Measurements from ENCODE around the gene SLC16A5.
"Not testable (repeated sequence)": the region's sequence is repeated elsewhere in the genome, so short reads cannot be mapped to it uniquely, and the experiment has no call there.

SLC16A5 gene

DNA sequence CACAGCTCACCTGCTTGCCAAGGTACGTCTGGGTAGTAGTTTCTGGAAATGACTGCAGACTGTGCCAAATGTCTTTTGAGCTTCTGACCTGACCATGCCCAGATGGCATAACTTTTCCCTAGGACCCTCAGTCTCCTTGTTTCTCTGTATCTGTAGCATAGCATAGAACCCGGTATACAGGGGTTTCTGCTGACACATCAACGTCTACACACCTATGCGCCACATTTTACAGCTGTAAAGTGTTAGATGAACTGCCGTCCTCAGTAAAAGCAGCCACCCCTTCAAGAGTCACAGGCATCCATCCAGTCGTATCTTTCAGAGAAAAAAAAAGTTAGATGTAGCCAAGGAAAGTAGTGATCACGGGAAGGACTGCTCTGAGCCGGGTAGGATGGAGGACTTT lies 23.3 kb upstream of the SLC16A5 start:
- no peak for DNase-seq (ENCODE audit: low read depth, low spot score)

DNA sequence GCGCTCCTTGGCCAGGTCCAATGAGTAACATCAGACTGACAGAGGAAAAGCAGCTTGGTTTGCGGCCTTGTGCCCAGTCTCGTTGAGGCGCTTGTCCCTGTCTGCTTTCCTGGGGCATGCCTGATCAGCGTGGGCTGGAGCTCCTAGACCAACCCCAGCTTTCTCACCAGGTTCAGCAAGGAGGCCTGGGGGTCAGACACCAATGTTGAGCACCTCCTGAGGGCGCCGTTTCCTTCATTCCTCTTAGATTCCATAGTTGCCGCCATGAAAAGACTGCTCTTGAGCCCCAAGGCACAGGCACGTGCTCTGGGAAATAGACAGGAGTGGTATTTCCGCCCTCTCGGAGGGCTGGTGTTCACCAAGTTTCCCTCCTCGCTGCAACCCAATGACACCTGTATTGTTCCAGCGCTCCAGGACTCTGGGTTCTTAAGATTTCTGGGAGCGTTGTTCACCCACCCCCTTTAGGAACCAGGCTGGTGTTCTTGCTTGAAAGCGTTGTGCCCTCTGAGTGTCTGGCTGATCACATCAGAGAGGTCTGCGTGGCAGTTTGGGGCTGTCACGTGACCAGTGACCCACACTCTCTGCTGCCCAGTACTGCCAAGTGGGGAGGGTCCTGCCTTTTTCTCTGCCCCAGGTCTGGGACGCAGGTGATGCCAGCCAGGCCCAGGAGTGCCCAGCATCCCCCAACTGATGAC lies 22.7 kb upstream of the SLC16A5 start:
- no peak for DNase-seq (ENCODE audit: low read depth, low spot score)

DNA sequence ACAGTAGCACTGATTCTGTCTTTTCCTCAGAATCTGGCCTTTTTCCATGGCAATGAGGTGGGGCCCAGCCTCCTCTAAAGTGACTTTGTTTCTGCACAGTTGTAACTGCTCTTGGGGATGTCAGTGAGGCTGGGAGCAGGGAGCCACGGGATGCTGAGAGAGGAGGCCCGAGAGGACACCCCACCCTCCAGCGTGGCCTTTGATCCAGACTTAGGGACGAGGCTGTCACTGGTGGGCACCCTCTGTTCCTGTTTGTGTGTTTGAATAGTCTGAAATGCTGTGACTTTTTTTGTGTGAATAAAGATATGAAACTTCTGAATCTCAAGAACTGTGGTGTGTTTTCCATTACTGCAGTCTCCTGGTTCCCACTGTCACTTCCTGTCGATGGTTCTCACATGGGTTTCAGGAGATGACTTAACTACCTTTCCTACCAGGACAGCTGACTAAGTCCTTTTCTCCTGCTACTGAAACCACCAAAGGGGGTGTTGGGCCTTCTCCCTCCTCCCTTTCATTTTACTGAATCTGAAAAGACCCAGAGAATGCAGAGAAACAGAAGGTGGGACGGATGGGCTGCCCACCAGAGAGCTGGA lies 22.1 kb upstream of the SLC16A5 start:
- no peak for DNase-seq (ENCODE audit: low read depth, low spot score)

DNA sequence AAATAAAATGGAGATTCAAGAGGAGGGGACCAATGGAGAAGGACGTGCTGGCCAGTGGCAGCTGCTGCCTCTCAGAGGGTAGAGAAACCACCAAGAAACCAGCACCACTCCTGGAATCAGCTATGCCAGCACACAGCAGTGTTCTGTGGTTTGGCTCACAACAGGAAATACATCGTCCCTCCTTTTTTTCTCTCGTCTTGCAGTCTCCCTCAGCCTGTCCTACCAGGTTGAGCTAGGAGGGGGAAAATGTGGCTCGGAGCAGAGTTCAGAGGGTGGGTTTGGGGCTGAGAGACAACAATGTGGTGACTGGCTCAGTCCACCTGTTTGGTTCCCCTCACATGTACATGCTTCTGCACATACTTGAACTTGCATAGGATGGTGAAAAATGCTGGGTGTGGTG lies 19.9 kb upstream of the SLC16A5 start:
- DNase-seq (ENCODE audit: low read depth, low spot score), result no peak

DNA sequence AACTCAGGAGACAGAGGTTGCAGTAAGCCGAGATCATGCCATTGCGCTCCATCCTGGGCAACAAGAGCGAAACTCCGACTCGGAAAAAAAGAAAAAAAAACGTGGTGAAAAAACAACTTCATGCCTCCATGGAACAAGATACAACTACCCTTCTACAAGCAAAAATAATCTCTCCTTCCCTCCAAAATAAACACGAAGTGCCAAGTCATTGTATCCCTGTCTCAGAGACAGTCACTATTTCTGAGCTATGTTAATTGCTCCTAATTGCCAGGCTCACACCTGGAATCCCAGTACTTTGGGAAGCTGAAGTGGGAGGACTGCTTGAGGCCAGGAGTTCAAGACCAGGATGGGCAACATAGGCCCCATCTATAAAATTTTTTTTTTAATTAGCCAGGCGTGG lies 19.0 kb upstream of the SLC16A5 start:
- no peak for DNase-seq (ENCODE audit: low read depth, low spot score)

DNA sequence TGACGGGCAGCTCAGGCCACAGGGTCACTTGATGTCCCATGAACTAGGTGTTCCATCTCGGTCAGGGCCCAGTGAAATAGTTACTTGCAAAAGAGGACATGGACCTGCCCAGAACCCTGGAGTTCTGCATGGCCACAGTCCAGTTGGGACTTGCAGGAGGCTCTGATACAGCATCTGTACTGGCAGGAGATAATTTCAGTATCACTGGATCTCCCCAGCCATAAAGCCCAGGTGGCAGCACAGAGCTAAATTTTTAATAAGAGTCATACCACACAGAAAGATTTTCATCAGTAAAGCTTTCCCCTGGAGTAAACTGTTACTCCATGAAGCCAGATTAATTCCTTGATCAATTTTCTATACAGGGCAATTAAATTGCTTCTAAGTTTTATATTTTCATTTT lies 18.0 kb upstream of the SLC16A5 start:
- no peak for DNase-seq (ENCODE audit: low read depth, low spot score)

DNA sequence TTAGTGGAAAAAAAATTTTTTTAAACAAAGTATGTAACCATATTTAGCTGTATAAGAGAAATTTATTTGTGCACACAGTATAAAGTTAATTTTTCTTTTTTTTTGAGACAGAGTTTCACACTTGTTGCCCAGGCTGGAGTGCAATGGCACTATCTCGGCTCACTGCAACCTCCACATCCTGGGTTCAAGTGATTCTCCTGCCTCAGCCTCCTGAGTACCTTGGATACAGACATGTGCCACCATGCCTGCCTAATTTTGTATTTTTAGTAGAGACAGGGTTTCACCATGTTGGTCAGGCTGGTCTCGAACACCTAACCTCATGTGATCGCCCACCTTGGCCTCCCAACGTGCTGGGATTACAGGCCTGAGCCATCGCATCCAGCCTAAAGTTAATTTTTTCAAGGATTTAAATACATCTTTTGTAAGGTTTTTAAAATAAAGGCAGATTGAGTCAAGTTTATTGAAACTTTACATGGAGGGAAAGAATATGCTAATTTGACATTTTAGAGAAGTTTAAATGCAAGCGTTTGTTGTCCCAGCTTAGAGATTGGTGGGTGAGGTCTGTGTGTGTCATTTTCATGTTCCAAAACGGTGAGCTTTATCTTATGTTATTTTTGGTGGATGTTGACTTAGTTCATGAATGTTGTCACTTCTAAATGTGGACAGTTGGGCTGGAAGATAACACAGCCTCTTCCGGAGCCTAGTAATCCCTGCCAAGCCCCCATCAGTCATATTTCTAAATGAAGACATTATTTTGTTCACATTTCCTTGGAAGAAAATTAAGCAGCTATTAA lies 16.1 kb upstream of the SLC16A5 start:
- DNase-seq (ENCODE audit: low read depth, low spot score), result not testable (repeated sequence)

DNA sequence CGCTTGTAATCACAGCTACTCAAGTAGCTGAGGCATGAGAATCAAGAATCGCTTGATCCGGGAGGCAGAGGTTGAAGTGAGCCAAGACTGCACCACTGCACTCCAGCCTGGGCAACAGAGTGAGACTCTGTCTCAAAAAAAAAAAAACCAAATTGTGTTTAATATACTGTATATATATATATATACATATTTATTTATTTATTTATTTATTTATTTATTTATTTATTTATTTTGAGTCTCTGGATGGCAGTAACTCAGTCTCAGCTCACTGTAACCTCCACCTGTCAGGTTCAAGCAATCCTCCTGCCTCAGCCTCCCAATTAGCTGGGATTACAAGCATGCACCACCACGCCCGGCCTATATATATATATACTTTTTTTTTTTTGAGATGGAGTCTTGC lies 14.8 kb upstream of the SLC16A5 start:
- DNase-seq (ENCODE audit: low read depth, low spot score), result not testable (repeated sequence)

DNA sequence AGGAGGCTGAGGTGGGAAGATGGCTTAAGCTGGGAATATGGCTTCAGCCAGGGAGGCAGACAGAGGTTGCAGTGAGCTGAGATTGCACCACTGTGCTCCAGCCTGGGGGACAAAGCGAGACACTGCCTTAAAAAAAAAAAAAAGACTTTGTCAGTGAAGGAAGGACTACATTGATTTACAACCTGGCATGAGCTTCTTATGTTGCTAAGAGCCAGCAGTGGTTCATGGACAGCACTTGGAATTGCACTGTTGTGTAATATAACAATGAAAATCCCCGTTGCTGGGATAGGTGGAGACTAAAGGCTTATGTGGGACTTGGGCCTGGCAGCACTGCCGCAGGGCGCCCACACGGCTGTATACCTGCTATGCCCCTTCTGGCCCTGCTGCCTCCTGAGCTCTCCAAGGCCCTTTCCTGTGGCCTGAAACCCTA lies 14.1 kb upstream of the SLC16A5 start:
- no peak for DNase-seq (ENCODE audit: low read depth, low spot score)

DNA sequence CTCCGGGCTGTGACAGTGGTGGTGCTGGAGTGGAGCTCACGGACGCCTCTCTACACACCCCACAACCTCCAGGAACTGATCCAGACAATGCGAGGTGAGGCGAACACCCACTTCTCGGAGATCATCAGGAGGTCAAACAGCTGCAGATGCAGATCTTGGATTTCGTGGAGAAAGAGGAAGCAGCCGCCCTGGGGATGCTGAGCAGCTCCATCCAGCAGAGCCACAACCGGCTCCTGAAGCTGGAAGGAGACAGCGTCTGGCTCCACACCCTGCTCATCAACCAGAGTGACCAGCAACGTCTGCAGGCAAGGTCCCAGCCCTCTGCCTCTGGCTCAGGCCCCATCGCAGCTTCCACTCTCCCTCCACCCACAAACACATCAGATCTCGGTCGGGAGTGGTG lies 13.2 kb upstream of the SLC16A5 start:
- no peak for DNase-seq (ENCODE audit: low read depth, low spot score)

DNA sequence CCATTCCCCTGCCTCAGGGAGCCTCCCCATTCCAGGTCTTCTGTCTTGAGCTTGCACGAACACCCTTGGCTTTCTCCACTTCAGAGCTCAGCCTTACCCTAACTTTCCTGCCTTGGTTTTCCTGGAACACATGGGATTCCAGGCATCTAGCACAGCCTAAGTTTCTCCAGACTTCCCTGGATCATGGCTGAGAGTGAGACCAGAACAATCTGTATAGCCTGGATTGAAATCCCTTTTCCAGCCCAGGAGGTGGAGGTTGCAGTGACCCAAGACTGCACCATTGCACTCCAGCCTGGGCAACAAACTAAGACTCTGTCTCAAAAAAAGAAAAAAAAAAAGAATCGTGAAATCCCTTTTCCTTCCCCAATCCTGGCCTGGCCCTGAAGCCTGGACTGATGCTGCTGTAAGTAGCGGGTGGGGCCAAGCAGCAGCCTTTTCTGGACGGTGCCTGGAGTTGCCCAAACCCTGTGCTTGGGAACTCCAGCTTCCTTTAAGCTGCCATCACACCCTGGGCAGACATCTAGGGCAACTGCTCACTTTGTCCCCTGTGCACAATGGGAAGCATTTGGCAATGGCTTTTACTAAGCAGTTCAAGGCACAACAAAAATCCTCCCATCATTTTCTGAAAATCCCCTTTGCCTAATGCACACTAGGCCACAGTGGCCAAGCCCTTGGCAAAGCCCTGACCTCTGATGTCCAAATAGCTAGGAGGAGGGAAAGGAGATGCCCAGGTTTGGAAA lies 12.0 kb upstream of the SLC16A5 start:
- no peak for DNase-seq (ENCODE audit: low read depth, low spot score)

DNA sequence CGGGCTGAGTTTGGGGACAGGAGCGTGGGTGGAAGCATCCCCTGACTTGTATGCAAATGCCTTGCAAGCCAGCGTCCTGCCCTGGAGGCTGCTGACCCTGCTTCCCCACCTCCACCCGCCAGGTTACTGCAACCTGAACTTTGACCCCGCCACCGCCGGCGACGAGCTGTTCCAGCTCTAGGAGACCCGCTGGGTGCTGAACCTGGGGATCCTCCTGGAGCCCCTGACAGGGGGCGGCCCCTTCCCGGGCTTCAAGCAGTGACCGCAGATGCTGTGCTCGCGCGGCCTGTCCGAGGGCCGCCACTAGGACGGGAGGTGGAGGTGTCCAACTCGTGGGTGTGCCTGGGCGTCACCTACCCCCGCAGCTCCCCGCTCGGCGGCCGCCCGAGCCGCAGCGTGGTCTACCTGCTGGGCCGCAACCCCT lies 10.7 kb upstream of the SLC16A5 start:
- no peak for DNase-seq (ENCODE audit: low read depth, low spot score)

DNA sequence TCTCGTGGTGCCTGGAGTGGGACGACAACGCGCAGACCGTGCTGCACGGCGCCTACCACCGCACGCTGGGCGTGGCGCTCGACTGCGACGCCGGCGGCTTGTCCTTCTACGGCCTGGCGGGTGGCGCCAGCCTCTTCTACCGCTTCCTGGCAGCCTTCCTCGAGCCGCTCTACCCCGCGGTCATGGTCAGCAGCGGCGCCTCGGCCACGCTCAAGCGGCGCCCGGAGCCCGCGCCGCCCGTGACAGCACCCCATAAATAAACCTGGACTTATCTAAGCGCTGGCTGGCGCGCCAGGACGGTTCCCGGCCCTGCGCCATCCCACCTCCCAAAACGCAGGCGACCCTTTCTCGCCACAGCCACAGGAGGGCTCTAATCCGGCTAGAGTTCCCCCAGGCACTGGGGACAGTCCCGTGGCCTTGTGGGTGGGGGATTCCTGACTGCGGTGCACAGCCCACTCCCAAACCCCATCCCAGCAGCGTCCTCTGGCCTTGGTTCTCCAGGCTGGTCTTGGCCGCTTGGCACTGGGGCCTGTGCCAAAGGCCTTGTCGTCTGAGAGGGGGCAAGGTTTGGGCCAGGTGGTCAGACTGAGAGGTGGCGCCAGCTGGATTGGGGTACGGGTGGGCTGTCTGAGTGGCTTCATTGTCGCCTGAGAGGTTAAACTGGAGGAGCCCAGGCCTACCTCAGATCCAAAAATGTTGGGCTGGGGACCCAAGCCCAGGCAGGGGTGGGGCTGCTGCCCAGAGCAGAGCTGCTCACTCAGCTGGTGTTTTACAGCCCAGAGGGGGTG lies 10.1 kb upstream of the SLC16A5 start:
- no peak for DNase-seq (ENCODE audit: low read depth, low spot score)

DNA sequence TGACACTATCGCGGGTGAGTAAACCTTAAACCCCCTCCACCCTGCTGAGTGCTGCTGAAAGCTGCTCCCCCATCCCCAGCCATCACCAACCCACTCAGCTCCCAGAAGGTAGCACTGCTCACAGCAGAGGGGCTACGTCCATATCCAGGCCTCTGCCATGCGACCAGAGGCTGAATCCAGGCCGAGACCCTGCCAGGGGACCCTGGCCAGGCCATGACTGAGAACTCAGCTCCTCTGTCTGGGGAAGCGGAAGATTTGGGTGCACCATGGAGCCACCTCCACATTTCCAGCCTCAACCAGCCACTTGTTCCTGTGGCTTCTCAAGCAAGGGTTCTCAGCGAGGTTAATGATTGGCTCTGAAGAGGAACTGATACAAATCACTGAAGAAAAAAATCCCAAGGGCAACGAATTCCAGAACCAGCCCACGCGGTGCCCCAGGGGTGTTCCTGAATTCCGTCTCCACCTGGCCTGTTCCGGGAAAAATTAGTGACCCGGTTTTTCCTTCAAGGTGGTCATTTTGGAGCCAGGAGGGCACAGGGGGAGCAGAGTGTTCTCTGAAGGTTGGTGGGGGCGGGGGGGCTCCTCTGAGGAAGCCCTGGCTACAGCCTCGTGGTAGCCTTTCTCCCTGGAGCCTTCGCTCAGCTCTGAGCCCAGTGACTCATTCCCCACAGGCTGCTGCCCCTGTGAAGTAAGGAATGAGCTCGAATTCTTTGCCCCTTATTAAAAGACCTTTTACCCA lies 9.3 kb upstream of the SLC16A5 start:
- DNase-seq (ENCODE audit: low read depth, low spot score), result no peak

DNA sequence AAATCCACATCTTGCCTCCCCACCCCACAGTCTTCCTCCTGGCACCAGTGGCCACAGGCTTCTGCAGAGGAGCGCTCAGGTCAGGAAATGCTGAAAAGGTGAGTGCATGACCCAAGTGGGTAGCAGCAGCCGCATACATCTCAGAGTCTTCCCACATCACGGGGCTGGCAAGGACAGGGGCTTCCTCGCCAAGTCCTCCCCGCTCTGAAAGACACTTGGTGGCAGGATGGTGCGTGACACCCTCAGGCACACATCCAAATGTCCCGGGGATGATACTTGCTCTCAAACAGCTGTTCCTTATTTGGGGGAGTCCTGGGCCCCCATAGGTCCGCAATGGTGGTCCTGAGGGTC lies 8.8 kb upstream of the SLC16A5 start:
- no peak for DNase-seq (ENCODE audit: low read depth, low spot score)

DNA sequence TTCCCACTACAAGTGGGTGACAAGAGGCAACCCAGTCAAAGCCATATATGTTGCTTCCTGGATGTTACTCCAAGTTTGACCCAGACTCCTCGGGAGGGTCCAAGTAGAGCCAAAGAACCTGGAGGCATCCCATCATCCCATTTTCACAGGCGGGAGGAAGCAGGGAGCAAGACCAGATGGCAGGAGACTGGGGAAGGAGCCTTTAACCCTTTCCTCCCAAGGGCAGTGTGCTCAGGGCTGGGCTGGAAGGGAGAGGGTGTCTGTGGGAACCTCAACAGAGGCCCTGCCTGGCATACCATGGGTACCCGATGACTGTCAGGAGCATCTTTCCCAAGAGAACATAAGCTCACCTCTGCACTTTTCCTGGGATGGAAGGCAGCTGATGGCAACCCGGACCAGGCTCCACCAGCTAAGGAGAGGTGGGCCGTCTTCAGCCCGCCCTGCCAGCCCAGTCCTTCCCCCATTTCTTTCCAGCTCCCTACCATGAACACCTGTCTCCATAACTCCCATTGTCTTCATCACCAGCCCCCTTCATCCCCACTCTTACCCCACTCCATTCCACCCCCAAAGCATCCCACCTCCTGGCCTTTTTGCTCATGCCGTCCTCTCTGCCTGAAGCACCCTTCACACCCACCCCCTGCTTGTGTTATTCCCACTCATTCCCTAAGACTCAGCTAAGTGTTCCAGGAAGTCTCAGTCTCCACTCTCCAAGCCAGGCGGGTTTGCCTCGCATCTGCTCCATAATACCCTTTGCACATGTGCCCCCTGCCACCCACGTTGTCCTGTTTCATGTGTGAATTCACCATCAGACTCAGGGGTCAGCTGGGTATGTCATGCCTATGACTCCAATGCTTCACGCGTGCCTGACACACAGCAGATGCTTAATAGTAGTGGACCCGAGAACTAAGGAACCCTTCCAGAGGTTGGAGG lies 5.9 kb upstream of the SLC16A5 start:
- DNase-seq (ENCODE audit: low read depth, low spot score), result no peak

DNA sequence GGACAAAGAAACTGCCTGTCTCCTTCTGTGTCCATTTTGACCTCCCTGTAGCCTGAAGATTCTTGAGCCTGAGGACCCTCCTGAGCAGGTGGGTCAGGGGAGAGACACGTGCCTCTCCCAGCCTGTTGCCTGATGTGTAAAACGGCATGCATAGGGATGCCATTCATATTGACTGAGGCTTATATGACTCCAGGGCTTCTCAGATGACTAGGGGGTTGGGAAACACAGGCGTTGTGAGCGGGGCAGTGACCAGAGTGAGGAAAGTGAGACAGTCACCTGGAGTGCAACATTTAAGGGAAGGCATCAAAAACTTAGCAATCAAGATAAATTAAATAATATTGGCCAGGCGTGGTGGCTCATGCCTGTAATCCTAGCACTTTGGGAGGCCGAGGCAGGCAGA lies 5.1 kb upstream of the SLC16A5 start:
- DNase-seq (ENCODE audit: low read depth, low spot score), result no peak

DNA sequence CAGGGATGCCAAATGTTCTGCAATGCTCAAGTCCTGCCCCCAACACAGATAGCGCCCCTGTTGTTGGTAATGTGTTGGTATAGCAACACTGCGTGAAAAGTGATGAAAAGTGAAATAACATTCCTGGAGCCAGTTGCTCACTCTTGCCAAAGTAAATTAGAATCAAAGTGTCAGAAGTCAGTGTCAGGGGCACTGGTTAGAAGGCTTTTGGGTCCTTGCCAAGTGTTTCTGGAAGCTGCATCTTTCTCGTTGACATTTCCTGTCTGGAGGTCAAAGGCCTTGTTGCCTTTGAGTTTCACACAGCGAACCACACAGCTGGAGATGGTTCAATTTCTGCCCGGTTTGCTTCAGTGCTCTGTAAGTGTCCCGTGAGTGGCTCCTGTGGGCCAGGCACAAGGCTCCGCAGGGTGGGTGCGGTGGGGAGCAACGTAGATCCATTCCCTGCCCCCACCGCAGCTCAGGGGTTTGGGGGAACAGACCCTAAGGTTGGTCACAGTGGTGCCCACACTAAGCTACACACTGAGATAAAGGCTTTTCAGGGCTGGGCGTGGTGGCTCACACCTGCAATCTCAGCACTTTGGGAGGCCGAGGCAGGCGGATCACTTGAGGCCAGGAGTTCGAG lies 3.6 kb upstream of the SLC16A5 start:
- peak; percentile 61 for DNase-seq (ENCODE audit: low read depth, low spot score)

DNA sequence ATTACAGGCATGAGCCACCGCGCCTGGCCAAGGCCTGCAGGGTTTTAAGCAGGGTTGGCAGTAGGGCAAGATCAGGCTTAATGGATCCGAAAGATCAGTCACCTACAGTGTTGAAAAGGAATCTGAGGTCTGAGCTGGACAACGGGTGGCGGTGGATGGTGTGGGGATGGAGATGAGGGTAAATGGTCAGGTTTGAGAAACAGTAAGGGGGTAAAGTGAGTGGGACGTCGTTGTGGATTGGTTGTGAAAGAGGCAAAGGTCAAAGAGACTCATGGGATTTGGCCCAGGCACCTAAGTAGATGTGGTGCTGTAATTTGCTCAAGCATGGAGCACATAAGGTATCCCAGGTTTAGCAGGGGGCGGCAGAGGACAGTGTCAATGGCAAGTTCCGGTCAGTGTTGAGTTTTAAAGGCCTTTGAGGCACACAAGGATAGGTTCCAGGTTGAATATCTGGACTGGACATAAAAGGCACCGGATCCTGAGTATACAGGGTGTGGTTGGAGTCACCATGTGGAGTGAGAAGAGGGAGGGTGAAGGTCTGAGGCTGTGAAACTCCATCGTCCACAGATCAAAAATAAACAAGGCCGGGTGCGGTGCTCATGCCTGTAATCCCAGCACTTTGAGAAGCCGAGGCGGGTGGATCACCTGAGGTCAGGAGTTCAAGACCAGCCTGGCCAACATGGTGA lies 1.1 kb upstream of the SLC16A5 start:
- no peak for DNase-seq (ENCODE audit: low read depth, low spot score)

Data from brain pericyte (primary cell).